Astrocyte (in vitro differentiated cells and primary cell): ENCODE results near the gene CA10. TPM values are rescaled to one million over a fixed set of nuclear protein-coding genes. Genes with fewer than 3 reads are reported as not detected.

Experiments
- DNase-seq: peaks from one replicate; pipeline ENCODE4 v3.0.0-alpha.2; 2010; ENCODE audit warnings: low read depth
- FAIRE-seq: peaks from 2 replicates; lab custom pipeline; 2011; peaks lifted over from hg19 to GRCh38; lab: Jason Lieb, UNC
- H2AFZ ChIP-seq: 2 replicates; pipeline ENCODE4 v1.6.0; 2012; ENCODE audit warnings: low read depth, low read length, inconsistent platforms
- H3K27ac ChIP-seq: 2 replicates; pipeline ENCODE4 v1.5.1; 2011; ENCODE audit warnings: low read depth, low read length, inconsistent platforms
- H3K27me3 ChIP-seq: 2 replicates; pipeline ENCODE4 v1.6.0; 2011; ENCODE audit warnings: low read length, inconsistent platforms; ENCODE audit not compliant: insufficient read depth
- H3K36me3 ChIP-seq: 2 replicates; pipeline ENCODE4 v1.5.1; 2011; ENCODE audit warnings: low read length, inconsistent platforms; ENCODE audit not compliant: insufficient read depth
- H3K4me1 ChIP-seq: 2 replicates; pipeline ENCODE4 v1.5.1; 2011; ENCODE audit warnings: low read length, inconsistent platforms; ENCODE audit not compliant: insufficient read depth
- H3K4me2 ChIP-seq: 2 replicates; pipeline ENCODE4 v1.6.0; 2012; ENCODE audit warnings: low read length, inconsistent platforms
- H3K4me3 ChIP-seq: 2 replicates; pipeline ENCODE4 v1.5.1; 2011; ENCODE audit warnings: low read depth, mild to moderate bottlenecking, low read length, inconsistent platforms; ENCODE audit not compliant: insufficient read depth
- H3K79me2 ChIP-seq: 2 replicates; pipeline ENCODE4 v1.6.0; 2012; ENCODE audit warnings: mild to moderate bottlenecking, low read length, inconsistent platforms; ENCODE audit not compliant: insufficient read depth
- H3K9ac ChIP-seq: 2 replicates; pipeline ENCODE4 v1.6.0; 2012; ENCODE audit warnings: mild to moderate bottlenecking, low read length, inconsistent platforms
- H3K9me3 ChIP-seq: 2 replicates; pipeline ENCODE4 v1.5.1; 2012; ENCODE audit warnings: low read depth, mild to moderate bottlenecking, low read length, inconsistent platforms; ENCODE audit not compliant: insufficient read depth
- H4K20me1 ChIP-seq: 2 replicates; pipeline ENCODE4 v1.6.0; 2012; ENCODE audit warnings: low read length, inconsistent platforms; ENCODE audit not compliant: insufficient read depth
- H3K27ac Mint-ChIP-seq: one replicate; pipeline ENCODE4 v1.8.0; 2021; ENCODE audit warnings: mild to moderate bottlenecking, mixed read lengths; ENCODE audit not compliant: unreplicated experiment
- H3K27me3 Mint-ChIP-seq: one replicate; pipeline ENCODE4 v1.8.0; 2021; ENCODE audit warnings: low read depth, mixed read lengths; ENCODE audit not compliant: unreplicated experiment
- H3K36me3 Mint-ChIP-seq: one replicate; pipeline ENCODE4 v1.8.0; 2021; ENCODE audit warnings: low read depth, mixed read lengths; ENCODE audit not compliant: unreplicated experiment
- H3K4me1 Mint-ChIP-seq: one replicate; pipeline ENCODE4 v1.8.0; 2021; ENCODE audit warnings: low read depth, mixed read lengths; ENCODE audit not compliant: unreplicated experiment
- H3K4me3 Mint-ChIP-seq: one replicate; pipeline ENCODE4 v1.8.0; 2021; ENCODE audit warnings: mild to moderate bottlenecking, moderate library complexity, mixed read lengths; ENCODE audit not compliant: unreplicated experiment
- H3K9me3 Mint-ChIP-seq: one replicate; pipeline ENCODE4 v1.8.0; 2021; ENCODE audit warnings: mild to moderate bottlenecking, mixed read lengths; ENCODE audit not compliant: unreplicated experiment
- EZH2 ChIP-seq: IDR thresholded peaks from 2 replicates; pipeline ENCODE4 v1.6.1; 2012; ENCODE audit warnings: mild to moderate bottlenecking, low read length, inconsistent platforms; ENCODE audit not compliant: insufficient read depth
- total RNA-seq: library from RNA; stranded (reverse); gene quantifications from 2 replicates; pipeline ENCODE4 v1.2.1, GENCODE V29; 2021
- TF ChIP-seq, protein P1 (sequence below): IDR thresholded peaks from 2 replicates; pipeline ENCODE4 v1.5.1; 2011; ENCODE audit warnings: low read depth, mild to moderate bottlenecking, inconsistent platforms, low read length, moderate library complexity; ENCODE audit not compliant: insufficient read depth

The CA10 gene
- total RNA-seq, 1 donor from 2014 or later: 0.43 TPM

- peaks cover 5% of the 10 kb centered on the region for H3K27me3 Mint-ChIP-seq
- Histone ChIP-seq H3K4me3 (no peak overlapping the region), H3K79me2 (no peaks in the 10 kb centered on the region), H3K9me3 (peaks cover 5% of the 10 kb centered on the region), H3K36me3 (no peaks in the 10 kb centered on the region), H3K4me1 (no peaks in the 10 kb centered on the region), H3K9ac (no peak overlapping the region), H2AFZ (no peak overlapping the region), H3K4me2 (no peak overlapping the region), H4K20me1 (no peaks in the 10 kb centered on the region), H3K27me3 (no peaks in the 10 kb centered on the region), H3K27ac (no peak overlapping the region)
- FAIRE-seq (no peak), DNase-seq (no peak)
- H3K4me3 Mint-ChIP-seq: no peak overlapping the region
- H3K4me1 Mint-ChIP-seq: no peaks in the 10 kb centered on the region
- no peak overlapping the region for H3K27ac Mint-ChIP-seq
- H3K36me3 Mint-ChIP-seq: no peaks in the 10 kb centered on the region
- TF ChIP-seq, protein P1, sequence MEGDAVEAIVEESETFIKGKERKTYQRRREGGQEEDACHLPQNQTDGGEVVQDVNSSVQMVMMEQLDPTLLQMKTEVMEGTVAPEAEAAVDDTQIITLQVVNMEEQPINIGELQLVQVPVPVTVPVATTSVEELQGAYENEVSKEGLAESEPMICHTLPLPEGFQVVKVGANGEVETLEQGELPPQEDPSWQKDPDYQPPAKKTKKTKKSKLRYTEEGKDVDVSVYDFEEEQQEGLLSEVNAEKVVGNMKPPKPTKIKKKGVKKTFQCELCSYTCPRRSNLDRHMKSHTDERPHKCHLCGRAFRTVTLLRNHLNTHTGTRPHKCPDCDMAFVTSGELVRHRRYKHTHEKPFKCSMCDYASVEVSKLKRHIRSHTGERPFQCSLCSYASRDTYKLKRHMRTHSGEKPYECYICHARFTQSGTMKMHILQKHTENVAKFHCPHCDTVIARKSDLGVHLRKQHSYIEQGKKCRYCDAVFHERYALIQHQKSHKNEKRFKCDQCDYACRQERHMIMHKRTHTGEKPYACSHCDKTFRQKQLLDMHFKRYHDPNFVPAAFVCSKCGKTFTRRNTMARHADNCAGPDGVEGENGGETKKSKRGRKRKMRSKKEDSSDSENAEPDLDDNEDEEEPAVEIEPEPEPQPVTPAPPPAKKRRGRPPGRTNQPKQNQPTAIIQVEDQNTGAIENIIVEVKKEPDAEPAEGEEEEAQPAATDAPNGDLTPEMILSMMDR: no peak
- TF ChIP-seq EZH2: no peak
- H3K9me3 Mint-ChIP-seq: no peaks in the 10 kb centered on the region
Measured at GRCh38 chr17:51855806-51856205, 302.7 kb downstream of the CA10 start.

DNA sequence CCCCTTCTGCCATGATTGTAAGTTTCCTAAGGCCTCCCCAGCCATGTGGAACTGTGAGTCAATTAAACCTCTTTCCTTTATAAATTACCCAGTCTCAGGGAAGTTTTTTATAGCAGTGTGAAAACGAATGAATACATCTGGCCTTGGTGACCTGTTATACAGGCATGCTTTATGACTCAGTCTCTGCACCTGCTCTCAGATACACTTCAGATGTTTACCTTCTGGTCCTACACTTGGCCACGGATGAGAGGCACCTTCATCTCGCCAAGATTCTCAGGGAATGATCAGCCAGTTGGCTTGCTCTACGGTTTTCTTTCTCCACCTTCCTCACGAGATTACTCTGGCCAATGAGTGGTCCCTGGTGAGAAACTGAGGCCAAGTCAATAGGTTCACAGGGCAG, 304.7 kb downstream of the CA10 start:
- Mint-ChIP-seq H3K27me3 (peaks cover 5% of the 10 kb centered on the region), H3K36me3 (no peaks in the 10 kb centered on the region), H3K27ac (no peak overlapping the region), H3K4me3 (no peak overlapping the region), H3K9me3 (no peaks in the 10 kb centered on the region), H3K4me1 (no peaks in the 10 kb centered on the region)
- H3K79me2 ChIP-seq: no peaks in the 10 kb centered on the region
- H4K20me1 ChIP-seq: no peaks in the 10 kb centered on the region
- no peak overlapping the region for H3K27ac ChIP-seq
- H2AFZ ChIP-seq: no peak overlapping the region
- no peaks in the 10 kb centered on the region for H3K4me1 ChIP-seq
- H3K9me3 ChIP-seq: peaks cover 5% of the 10 kb centered on the region
- no peak overlapping the region for H3K4me2 ChIP-seq
- no peak overlapping the region for H3K9ac ChIP-seq
- no peak for FAIRE-seq
- no peak overlapping the region for H3K4me3 ChIP-seq
- no peaks in the 10 kb centered on the region for H3K36me3 ChIP-seq
- H3K27me3 ChIP-seq: no peaks in the 10 kb centered on the region
- no peak for DNase-seq
- TF ChIP-seq, protein P1: no peak
- TF ChIP-seq EZH2: no peak

GRCh38 chr17:51852603-51853002, 305.9 kb downstream of the CA10 start:
- TF ChIP-seq, protein P1: no peak
- Histone ChIP-seq H3K27me3 (no peaks in the 10 kb centered on the region), H3K79me2 (no peaks in the 10 kb centered on the region), H3K9ac (no peak overlapping the region), H2AFZ (no peak overlapping the region), H3K9me3 (peaks cover 5% of the 10 kb centered on the region), H3K27ac (no peak overlapping the region), H3K4me3 (no peak overlapping the region), H3K4me1 (no peaks in the 10 kb centered on the region), H4K20me1 (no peaks in the 10 kb centered on the region), H3K36me3 (no peaks in the 10 kb centered on the region), H3K4me2 (no peak overlapping the region)
- Mint-ChIP-seq H3K9me3 (no peaks in the 10 kb centered on the region), H3K36me3 (no peaks in the 10 kb centered on the region), H3K4me3 (no peak overlapping the region), H3K27ac (no peak overlapping the region), H3K4me1 (peaks cover 4% of the 10 kb centered on the region), H3K27me3 (peaks cover 5% of the 10 kb centered on the region)
- DNase-seq (no peak), FAIRE-seq (no peak)
